ENCODE measurements around the gene PSMB9.
A peak's percentile ranks its signal among the peaks of the same experiment; 100 is the strongest.
"Not testable (repeated sequence)": the region's sequence is repeated elsewhere in the genome, so short reads cannot be mapped to it uniquely, and the experiment has no call there.

Gene PSMB9

DNA sequence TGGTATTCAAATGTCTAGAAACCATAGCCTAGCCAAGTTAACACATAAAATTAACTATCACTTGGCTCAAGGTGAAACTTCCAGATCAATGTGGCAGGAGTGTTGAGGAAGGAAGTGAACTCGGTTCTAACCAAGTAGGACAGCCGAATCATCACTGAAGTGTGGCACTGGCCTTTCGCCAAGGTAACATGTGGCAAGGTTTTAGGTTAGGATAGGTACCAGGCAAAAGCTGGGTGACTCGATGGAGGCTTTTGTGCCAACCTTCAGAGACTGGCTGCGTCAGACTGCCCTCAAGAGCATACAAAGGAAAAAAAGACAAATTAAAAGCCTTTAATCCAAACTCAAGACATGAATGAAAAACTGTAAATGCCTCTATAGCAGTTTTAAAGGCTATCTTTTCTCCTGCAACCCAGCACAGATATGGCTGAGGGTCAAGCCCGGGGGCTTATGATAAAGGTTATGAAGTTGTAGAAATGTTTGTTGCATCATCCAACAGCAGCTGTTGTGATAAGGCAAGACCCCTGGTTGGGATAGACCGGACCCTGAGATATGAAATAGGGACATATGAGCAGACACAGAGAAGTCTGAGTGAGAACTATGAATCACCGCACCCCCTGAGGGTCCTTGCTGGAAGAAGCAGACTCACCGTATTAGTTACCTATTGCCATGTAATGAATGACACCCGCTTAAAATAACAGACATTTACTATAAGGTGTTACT is 11.9 kb downstream of the PSMB9 start:
- DNase-seq, result no peak

DNA sequence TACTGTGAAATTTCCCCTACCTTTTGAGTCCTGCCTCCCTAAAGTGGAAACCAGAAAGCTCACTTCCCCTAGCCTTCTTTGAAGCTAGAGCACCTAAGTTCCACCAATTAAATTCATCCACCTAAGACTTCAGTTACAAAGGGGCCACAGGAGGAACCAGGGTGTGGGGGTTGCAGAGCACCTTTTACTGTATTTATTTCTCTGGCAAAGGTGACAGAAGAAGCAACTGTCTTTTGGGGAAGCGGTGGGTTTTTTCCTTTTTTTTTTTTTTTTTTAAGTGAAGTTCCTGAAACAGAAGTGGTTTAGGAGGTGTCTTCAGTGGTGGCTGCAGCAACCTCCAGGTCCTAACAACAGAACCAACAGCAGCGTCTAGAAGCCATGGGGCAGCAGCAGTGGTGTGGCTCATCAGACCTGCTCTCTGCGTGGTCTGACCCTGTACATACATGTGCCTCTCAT is 13.1 kb downstream of the PSMB9 start:
- DNase-seq, result no peak

DNA sequence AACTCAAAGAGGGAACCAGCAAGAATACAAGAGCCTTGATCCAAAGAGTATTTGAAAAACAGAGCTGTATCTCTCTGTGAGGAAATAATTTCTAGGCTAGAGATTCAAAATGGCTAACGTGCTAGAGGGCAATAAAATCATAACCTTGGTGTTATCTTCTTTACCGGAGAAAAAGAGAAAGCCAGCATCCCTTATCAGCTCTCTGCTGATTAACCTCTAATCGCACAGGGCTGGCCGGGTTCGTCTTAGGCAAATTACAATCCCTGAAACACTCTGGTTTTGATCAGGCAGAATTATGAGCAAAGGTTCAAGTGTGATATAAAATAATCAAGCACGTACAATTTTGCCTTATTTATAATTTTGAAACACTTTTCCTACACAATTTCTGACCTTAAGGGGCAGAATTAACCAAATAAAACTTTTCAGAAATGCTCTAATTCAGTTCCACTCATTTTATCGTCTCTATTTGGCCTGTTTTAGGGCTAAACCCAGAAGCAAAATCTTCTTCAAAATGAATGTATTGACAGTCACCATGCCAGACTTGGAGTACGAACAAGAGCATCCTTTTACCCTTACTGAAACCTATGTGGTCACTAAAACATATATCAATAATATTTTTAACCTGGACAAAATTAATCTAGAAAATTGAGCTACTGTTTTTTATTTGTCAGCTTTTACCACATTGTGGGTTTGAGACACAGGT is 13.7 kb downstream of the PSMB9 start:
- DNase-seq, result no peak

DNA sequence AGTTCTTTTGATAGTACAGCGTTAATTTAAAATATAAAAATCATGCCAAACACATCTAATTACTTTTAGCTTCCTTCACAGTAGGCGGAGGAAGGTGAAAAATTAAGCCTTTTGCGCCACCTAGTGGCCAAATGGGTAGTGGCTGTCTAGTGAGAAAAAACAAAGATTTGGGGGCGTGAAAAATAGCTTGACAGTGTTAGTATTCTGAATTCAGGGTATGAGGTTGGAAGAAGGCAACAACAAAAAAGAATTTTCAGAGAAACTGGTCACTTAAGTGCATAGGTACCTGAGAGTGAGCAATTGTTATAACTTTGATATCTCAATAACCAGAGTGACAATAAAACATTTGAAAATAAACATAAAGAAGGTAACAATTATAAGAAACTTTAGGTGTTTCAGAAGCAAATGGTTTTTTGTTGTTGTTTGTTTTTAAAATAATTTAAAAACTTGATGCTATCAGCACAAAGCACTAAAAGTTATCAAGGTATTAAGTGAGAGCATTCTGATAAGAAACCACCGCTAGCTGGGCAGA is 14.3 kb downstream of the PSMB9 start:
- peak; percentile 46 for DNase-seq

DNA sequence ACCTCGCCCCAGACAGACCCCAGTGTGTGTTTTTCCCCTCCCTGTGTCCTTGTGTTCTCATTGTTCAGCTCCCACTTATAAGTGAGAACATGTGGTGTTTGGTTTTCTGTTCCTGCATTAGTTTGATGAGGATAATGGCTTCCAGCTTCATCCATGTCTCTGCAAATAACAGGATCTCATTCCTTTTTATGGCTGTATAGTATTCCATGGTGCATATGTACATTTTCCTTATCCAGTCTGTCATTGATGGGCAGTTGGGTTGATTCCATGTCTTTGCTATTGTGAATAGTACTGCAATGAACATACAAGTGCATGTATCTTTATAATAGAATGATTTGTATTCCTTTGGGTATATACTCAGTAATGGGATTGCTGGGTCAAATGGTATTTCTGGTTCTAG is 20.0 kb downstream of the PSMB9 start:
- DNase-seq, result not testable (repeated sequence)

DNA sequence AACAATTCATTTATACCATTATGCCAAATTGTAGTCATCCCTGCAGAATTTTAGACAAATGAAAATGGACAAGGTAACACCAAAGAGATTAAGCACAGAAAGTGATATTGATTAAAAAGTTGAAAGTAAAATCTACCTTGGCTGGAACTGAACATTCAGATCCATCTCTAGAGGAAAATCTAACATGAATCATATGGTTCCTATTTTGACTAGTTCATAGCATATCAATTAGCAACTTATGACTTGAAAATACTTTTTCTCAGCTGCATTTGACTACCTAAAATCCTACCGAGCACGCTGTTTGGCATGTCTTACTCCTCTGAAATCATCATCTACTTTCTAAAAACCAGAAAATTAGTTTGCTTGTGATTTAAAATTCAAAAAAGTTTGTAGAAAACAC is 22.6 kb downstream of the PSMB9 start:
- no peak for DNase-seq

DNA sequence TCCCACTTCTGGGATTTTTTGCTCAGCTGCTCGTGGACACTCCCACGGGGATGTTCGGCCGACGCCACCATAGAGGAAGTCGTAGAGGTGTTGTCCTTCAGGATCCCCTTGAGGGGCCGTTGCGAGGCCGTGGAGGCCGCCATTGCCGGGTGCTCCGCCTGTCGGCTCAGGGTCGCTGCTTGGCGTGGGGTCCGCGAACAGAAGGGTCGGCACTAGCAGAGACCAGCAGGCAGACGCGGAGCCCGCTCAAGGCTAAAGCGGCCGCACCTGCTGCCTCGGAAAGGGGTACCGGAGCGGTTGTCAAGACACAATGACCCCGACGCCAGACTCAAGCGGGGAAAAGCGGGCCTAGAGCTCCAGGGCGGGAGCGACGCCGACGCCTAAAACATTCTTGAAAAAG is 25.7 kb downstream of the PSMB9 start:
- no peak for DNase-seq

DNA sequence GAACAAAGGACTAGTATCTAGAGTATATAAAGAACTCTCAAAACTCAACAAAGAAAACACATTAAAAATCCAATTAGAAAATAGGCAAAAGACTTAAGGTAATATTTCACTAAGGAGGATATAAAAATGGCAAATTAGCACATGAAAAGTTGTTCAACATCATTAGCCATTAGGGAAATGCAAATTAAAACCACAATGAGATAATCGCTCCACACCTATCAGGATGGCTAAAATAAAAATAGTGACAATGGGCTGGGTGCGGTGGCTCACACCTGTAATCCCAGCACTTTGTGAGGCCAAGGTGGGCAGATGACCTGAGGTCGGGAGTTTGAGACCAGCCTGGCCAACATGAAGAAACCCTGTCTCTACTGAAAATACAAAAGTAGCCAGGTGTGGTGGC is 27.0 kb downstream of the PSMB9 start:
- DNase-seq, result not testable (repeated sequence)

DNA sequence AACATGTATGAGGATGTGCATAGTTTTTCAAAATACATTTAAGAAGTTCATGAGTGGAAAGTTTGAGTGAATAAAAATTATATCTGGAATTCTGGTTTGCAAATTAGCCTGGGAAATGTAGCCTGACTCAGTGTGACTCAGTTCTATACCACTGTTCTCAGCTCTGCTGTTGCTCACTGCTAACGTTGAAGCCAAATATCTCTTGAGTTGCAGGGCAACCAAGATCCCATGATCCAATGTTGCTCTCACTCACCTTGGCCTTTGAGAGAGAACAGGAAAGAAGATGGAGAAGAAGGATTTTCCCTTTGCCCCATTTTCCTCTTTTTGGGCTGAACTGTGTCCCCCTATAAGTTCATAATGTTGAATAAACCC is 28.9 kb downstream of the PSMB9 start:
- no peak for DNase-seq

DNA sequence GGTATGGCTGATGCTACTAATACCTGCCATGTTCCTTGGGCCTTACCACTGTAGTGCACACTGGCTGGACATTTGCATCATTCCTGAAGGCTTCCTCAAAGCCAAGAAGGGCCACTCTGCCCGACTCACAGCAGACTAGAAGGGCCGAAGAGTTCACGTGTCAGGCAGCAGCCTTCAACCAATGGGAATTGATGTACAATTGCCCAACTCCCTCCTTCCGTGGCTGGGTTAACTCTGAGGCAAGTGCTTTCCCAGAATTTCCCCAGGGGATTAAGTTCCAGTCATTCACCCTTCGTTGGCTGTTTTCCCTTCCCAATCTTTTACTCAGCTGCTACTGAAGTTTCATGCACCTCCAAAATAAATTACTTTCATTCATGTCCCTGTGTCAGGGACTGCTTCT is 29.8 kb downstream of the PSMB9 start:
- DNase-seq, result no peak

DNA sequence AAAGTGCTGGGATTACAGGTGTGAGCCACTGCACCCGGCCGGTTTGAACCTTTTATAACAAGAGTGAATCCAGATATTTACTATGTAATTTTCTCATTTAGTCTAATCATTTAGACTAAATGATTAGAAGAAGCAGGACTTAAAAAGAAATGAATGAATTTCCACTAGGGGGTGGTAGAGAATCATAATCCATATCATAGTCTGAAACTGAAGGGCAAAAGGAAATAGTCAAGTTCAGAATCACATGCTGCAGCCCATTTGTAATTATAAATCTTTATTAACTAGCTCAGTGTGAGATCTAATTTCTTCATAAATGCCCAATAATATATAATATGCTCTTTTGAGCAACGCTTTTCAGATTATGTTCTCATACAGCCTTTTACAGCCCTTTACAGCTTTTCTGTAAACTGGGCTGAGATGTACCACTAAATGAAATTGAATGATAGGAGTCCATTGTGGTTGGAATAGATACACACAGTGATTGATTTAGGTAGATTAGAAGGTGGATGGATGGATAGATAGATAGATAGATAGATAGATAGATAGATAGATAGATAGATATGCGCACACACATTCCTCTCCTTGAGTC is 31.8 kb downstream of the PSMB9 start:
- peak; percentile 45 for DNase-seq

DNA sequence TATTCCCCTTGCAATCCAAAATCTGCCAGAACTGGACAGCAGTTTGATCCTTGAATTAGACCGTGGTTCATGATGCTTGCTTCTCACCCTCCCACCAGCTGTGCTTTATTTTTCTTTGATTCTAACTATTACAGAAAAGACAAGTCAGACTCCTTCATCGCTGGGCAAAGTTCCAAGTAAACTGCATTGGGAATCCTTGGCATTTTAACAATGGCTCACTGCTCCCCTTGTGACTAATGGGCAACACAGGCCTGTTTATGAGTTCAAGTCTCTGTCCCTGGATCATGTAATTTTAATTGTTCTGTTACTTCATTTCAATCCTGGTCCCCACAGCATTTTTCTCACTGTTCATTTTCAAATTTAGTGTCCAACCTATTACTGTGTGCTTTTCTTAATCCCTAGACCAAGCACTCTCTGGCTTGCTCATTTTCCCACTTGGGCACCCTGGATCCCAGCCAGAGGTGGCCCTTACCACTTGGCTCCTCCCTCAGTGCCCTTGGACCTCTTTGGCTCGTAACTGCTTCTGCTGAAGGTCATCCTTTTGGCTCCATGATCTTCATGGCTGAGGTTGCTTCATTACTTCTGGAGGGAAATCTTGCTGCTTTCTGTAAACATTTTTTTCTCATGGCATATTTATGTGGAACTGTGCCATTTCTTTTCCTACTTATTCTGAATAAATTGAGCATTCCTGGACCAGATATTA is 32.8 kb downstream of the PSMB9 start:
- no peak for DNase-seq

DNA sequence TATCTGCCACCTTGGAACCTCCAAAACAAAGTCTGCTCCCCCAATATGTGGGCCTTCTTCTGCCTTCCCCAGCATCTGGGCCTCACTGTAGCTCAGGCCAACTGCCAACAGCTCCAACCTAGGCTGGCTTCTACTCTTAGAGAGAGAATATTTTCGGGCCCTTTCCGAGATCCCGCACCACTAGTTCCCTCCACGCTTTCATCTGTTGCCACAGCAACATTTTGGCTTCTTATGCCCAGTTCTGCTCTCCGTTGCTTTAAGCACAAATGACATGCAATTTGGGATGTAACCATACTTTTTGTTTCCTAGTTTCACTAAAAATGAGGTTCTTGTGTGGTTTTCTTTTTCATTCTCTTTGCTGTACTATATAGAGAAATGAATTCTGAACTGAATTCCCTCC is 33.6 kb downstream of the PSMB9 start:
- DNase-seq, result no peak

DNA sequence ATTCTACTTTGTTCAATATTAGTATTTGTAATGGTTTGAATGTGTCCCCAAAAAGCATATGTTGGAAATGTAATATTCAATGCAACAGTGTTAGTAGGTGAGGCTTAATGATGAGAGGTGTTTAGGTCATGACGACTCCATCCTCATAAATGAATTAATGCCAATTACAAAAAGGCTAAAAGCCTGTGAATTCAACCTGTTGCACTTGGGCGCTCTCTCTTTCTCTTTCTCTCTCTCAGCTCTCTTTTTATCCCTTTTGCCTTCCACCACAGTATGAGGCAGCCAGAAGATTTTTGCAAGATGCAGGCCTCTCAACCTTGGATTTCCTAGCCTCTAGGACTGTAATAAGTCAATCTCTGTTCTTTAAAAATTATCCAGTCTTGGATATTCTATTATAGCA is 34.6 kb downstream of the PSMB9 start:
- DNase-seq, result no peak

DNA sequence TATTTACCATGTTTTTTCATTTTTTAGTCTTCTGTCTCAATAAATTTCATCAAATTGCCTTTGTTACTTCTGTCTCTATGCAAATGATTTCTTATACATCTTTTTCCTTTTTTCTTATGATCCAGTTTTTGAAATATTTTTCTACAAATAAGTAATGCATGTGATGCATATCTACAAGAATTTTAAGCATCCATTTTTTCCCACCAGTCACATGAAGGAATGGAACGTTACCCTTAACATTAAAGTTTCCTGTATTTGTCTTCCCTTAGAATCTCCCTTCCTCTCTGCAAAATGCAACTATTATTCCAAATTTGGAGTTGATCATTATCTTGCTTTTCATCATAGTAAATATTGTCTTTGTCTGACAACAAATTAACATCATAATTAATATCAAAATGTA is 35.5 kb downstream of the PSMB9 start:
- no peak for DNase-seq

DNA sequence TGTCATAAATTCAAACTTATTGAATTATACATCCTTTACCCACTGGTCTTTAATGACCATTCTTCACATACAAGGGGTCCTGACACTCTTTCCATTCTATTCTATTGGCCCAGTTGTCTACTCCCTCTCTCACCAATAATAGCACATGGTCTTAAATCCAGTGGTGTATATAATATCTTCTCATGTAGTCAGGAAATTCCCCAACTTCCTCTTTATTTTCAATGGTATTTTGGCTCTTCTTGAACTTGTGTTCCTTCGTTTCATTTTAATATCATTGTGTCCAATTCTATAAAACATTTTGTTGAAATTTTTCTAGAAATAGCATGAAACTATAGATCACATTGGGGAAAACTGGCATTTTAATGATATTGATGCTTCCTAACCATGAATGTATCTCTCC is 36.8 kb downstream of the PSMB9 start:
- no peak for DNase-seq

DNA sequence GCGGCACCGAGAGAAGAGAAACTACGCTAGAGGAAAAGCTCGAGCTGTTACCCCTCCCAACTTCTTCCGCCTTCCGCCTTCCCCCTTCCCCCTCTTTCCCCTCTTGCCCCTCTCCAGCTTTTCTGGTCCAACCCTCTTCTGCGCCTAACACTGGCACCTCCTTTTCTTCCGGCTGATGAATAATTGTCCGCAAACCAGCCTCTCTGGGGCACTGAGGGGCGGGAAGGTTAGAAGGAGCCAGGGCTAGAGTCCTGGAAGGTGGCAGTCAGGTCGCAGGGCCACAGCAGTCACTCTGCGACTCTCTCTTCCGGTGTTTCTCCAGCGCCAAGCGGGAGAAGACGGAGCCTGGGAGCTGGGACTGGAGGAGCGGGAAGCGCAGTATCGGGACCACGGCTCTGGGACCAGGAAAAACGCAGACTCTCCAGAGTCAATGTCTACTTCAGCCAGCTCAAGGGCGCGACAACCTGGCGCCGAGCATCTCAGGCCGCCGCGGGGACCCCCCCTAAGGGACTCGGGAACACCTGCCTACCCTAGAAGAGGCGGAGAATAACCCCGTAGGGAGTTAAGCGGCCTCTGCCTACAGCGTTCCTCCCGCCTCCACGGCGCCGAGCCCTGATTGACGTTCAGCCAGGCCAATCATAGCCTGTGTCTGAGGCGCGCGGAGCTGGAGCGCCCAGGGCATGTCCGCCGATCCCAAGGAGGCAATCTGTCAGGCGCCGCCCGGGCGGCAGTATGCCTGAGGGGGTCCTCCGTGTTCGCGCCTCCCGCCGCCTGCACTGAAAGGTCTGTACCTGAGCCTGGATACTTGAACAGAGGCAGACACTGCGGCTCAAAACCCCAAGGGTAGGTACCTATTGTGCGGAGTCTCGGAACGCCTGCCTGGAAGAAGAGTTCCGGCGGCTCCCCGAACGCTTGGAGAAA is 40.4 kb downstream of the PSMB9 start:
- peak; percentile 77 for DNase-seq

DNA sequence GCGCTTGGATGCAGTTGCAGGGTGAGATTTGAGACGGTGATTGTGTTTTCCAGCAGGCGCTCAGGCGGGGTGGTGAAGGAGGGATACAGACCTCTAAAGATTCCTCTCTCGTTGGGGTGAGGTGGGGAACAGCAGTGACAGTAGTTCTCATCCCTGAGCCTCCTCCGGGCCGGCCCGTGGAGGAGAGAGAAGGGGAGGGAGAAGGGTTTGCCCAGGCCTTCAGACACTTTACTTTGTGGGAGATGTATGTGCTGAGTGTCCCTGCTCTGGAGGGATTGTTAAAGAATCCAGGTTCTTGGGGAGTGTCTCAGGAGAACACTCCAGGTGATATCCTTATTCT is 41.0 kb downstream of the PSMB9 start:
- no peak for DNase-seq

DNA sequence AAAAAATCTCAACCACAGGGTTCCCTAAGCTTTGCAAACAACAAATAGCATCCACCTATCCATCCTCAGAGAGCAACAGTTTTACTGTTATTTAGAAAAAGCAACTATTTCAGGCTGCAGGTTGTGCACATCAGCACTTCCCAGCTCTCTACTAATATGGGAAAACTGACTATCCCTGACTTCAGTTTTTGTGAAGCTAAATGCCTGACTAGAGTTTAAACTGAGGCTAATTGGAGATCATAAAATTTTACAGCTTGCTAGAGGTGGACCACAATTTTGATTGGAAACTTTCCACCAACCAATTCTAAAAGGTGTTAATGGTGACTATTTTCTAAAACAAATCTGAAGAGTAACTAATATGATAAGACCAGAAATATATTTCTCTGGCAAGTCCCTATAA is 50.0 kb downstream of the PSMB9 start:
- DNase-seq, result no peak

DNA sequence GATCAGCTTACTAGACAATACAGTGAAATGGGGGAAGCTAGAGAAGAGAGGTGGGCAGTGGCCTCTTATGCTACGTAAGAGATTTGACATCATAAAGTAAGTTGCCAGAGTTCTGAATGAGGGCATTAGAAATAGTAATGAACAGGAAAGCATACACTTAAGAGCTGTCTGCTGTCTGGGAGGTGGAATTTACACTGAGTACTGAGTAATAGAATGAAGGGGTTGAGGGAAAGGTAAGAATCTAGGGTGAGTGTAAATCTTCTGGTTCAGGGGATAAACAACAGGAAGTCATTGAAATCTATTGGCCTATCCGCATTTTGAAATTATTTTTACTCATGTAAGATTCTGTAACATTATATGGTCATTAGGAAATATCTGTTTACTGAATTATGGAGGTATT is 51.1 kb downstream of the PSMB9 start:
- no peak for DNase-seq

DNA sequence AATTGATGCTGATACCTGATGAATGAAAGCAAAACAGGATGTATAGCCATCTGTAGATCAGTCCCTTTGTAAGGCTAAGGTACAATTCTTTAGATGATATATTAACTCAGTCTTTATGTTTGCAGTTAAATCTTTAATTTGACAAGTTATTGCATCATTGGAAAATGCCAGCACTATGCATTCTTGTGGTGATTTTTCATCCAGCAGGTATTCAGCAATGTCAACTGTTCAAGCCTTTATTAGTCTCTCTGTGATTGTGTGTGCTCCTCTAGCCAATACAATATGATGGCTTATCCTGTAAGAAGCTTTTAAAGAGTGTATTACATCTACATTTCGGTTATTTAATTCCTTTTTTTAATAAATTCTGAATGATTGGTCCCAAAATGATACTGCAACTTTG is 52.5 kb downstream of the PSMB9 start:
- DNase-seq, result no peak

DNA sequence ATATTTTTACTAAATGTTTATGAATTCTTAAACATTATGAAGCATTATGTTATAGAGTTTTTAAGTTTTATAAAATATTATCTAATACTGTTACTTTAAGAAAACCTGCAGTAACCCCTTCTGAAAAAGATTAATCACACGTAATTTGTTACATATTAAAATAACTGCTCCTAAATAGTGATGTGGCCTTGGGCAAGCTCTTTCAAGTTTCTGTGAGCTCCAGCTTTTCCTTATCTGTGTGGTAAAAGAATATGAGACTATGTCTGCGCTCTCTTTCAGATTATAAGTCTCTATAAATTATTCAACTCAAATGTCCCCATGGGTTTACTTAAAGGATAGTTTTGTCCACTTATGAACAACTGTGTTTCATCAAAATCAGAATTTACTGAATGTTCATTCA is 54.9 kb downstream of the PSMB9 start:
- DNase-seq, result no peak
